K562 (cell line): ENCODE results near the gene NME2. TPM values are rescaled to one million over a fixed set of nuclear protein-coding genes. Genes with fewer than 3 reads are reported as not detected.

Experiments
- ATAC-seq: fragments of 200-7000 bp; cut with Tn5 transposase; 3 replicates; pipeline ENCODE4 v1.9.1; 2020; ENCODE audit warnings: moderate library complexity
- BruUV-seq: library from RNA; stranded (reverse); fragments of 400-500 nt; replicated peaks from 2 replicates; lab custom pipeline; 2021; lab: Mats Ljungman, UMichigan
- CTCF ChIA-PET: fragments of 300-600 bp; formaldehyde crosslinking; extraction: SDS; loops from one replicate; lab custom pipeline; 2021; ENCODE audit warnings: low intra/inter-chr PET ratio; lab: Yijun Ruan, JAX
- POLR2A ChIA-PET: fragments of 300-600, 350-650 bp; sonication (Branson Sonifier 250); formaldehyde crosslinking; extraction: SDS; loops from one replicate; lab custom pipeline; 2021; ENCODE audit warnings: antibody characterized with exemption, inconsistent platforms; lab: Yijun Ruan, JAX
- DNase-seq, 4 experiments: peaks; one replicate each; pipeline versions ENCODE4 v3.0.0 to v3.0.0-alpha.2; 2011 to 2018; ENCODE audit warnings: low spot score in 3 of 4, mixed read lengths in 3 of 4; ENCODE audit errors: extremely low read depth in 1 of 4
- FAIRE-seq: peaks from 2 replicates; lab custom pipeline; 2011; peaks lifted over from hg19 to GRCh38; lab: Jason Lieb, UNC
- H2AFZ ChIP-seq: 2 replicates; pipeline ENCODE4 v1.6.0; 2011; ENCODE audit warnings: low read depth, low read length, control low read depth, inconsistent platforms
- H3K27ac ChIP-seq: fragments of 200-600 bp; 3 replicates; pipeline ENCODE4 v1.8.0; 2011; ENCODE audit warnings: low read depth, mild to moderate bottlenecking, control low read depth, inconsistent platforms, low read length, moderate library complexity, mixed read lengths; ENCODE audit errors: extremely low read depth
- H3K27me3 ChIP-seq, 2 experiments: fragments of 300-600 bp in 1 of 2; 2 replicates in 1 of 2; 3 replicates in 1 of 2; pipeline versions ENCODE4 v1.6.0 to v1.8.0; 2011; ENCODE audit warnings: inconsistent platforms in 2 of 2, low read length in 2 of 2, mild to moderate bottlenecking in 1 of 2, mixed read lengths in 1 of 2, moderate library complexity in 1 of 2; ENCODE audit not compliant: control insufficient read depth in 2 of 2, insufficient read depth in 2 of 2
- H3K36me3 ChIP-seq: fragments of 300-600 bp; 3 replicates; pipeline ENCODE4 v1.8.0; 2011; ENCODE audit warnings: mild to moderate bottlenecking, low read length, inconsistent platforms; ENCODE audit not compliant: control insufficient read depth, insufficient read depth
- H3K4me1 ChIP-seq, 2 experiments: fragments of 200-600 bp in 1 of 2; replicated peaks in 1 of 2; 2 replicates in 1 of 2; 3 replicates in 1 of 2; pipeline versions ENCODE4 v1.5.1 to v1.8.0; 2011; ENCODE audit warnings: inconsistent platforms in 2 of 2, low read length in 2 of 2, mild to moderate bottlenecking in 1 of 2, mixed read lengths in 1 of 2, moderate library complexity in 1 of 2; ENCODE audit not compliant: control insufficient read depth in 2 of 2, insufficient read depth in 2 of 2
- H3K4me2 ChIP-seq: 2 replicates; pipeline ENCODE4 v1.6.1; 2011; ENCODE audit warnings: low read length, control low read depth, inconsistent platforms, mixed read lengths; ENCODE audit not compliant: insufficient read depth
- H3K4me3 ChIP-seq: fragments of 200-600 bp; sonication (generic), shearing (Covaris generic); 2 replicates; pipeline ENCODE4 v1.5.1; 2016; ENCODE audit warnings: control low read depth, inconsistent platforms
- H3K79me2 ChIP-seq: fragments of 200-600 bp; 3 replicates; pipeline ENCODE4 v1.8.0; 2011; ENCODE audit warnings: low read length, inconsistent platforms; ENCODE audit not compliant: control insufficient read depth, insufficient read depth
- H3K9ac ChIP-seq, 2 experiments: 2 replicates each; pipeline versions ENCODE4 v1.6.0 to v1.6.1; 2011; ENCODE audit warnings: low read depth in 2 of 2, low read length in 2 of 2, control low read depth in 1 of 2, inconsistent platforms in 1 of 2, mild to moderate bottlenecking in 1 of 2, mixed read lengths in 1 of 2; ENCODE audit not compliant: insufficient read depth in 1 of 2
- H3K9me1 ChIP-seq: one replicate; pipeline ENCODE4 v1.6.0; 2011; ENCODE audit warnings: inconsistent platforms, mild to moderate bottlenecking, low read length, moderate library complexity; ENCODE audit not compliant: control insufficient read depth, insufficient read depth
- H3K9me3 ChIP-seq: replicated peaks from 2 replicates; pipeline ENCODE4 v1.5.1; 2011; ENCODE audit warnings: low read depth, low read length, inconsistent platforms; ENCODE audit not compliant: control insufficient read depth, insufficient read depth
- H4K20me1 ChIP-seq: replicated peaks from 2 replicates; pipeline ENCODE4 v1.6.1; 2011; ENCODE audit warnings: low read length, inconsistent platforms, mixed read lengths; ENCODE audit not compliant: control insufficient read depth, insufficient read depth
- C11orf30 ChIP-seq: fragments of 450-650 bp; IDR thresholded peaks from 2 replicates; pipeline ENCODE4 v1.6.1; 2016; ENCODE audit warnings: low read depth, mild to moderate bottlenecking
- CREM ChIP-seq: IDR thresholded peaks from 2 replicates; pipeline ENCODE4 v1.6.1; 2014; ENCODE audit warnings: antibody characterized with exemption, low read depth
- ETV5 ChIP-seq: sonication (generic); formaldehyde crosslinking; IDR thresholded peaks from 2 replicates; pipeline ENCODE4 v1.4.0; 2020; ENCODE audit warnings: low read depth, mild to moderate bottlenecking, missing genetic modification reagents
- HNRNPH1 ChIP-seq: fragments of 200-400 bp; formaldehyde crosslinking; optimal IDR thresholded peaks from 2 replicates; pipeline ENCODE3; 2017; ENCODE audit warnings: low read depth, mild to moderate bottlenecking, low read length, moderate library complexity
- MCM7 ChIP-seq, 2 experiments: fragments of 450-650 bp; IDR thresholded peaks; 2 replicates each; pipeline ENCODE4 v1.6.1; 2016 to 2018
- MEF2D ChIP-seq: conservative IDR thresholded peaks from 2 replicates; pipeline ENCODE4 v1.6.1; 2016; ENCODE audit warnings: low read depth, missing genetic modification characterization, missing compliant biosample characterization
- MIER1 ChIP-seq: fragments of 450-650 bp; IDR thresholded peaks from 2 replicates; pipeline ENCODE4 v1.6.1; 2016; ENCODE audit warnings: antibody characterized with exemption, mild to moderate bottlenecking, low read depth
- SMARCA4 ChIP-seq: fragments of 450-650 bp; IDR thresholded peaks from 2 replicates; pipeline ENCODE4 v1.6.1; 2016
- TEAD2 ChIP-seq: fragments of 450-650 bp; IDR thresholded peaks from 2 replicates; pipeline ENCODE4 v1.6.1; 2016; ENCODE audit warnings: missing genetic modification characterization, control low read depth, missing compliant biosample characterization
- YY1 ChIP-seq, 3 experiments: IDR thresholded peaks; 2 replicates each; pipeline ENCODE4 v1.6.1; 2011; ENCODE audit warnings: low read length in 2 of 3, mild to moderate bottlenecking in 2 of 3, moderate library complexity in 2 of 3, borderline replicate concordance in 1 of 3, control low read depth in 1 of 3, low read depth in 1 of 3; ENCODE audit not compliant: insufficient read depth in 3 of 3, insufficient replicate concordance in 2 of 3, control insufficient read depth in 1 of 3, insufficient read length in 1 of 3; ENCODE audit errors: extremely low read depth in 1 of 3
- ZNF133 ChIP-seq: fragments of 250-450 bp; sonication (Bioruptor Pico); IDR thresholded peaks from 2 replicates; pipeline ENCODE4 v1.4.0; 2020; ENCODE audit warnings: mild to moderate bottlenecking
- ZNF316 ChIP-seq: fragments of 450-650 bp; IDR thresholded peaks from 2 replicates; pipeline ENCODE4 v1.6.1; 2016
- ZNF324 ChIP-seq: fragments of 250-450 bp; sonication (Bioruptor Pico); IDR thresholded peaks from 2 replicates; pipeline ENCODE4 v1.4.0; 2020; ENCODE audit warnings: mild to moderate bottlenecking
- ZNF592 ChIP-seq: fragments of 450-650 bp; IDR thresholded peaks from 2 replicates; pipeline ENCODE4 v1.6.1; 2017; ENCODE audit warnings: antibody characterized with exemption, mild to moderate bottlenecking
- ZNF780A ChIP-seq: fragments of 250-450 bp; sonication (Bioruptor Pico); IDR thresholded peaks from 2 replicates; pipeline ENCODE4 v1.5.0; 2021; ENCODE audit warnings: mild to moderate bottlenecking
- WGBS: fragments of 100-300 bp; shearing (Covaris generic); methylation state at CpG from one replicate; pipeline ENCODE4 v1.1.6; 2016; ENCODE audit warnings: low coverage, mixed read lengths; ENCODE audit not compliant: insufficient coverage; ENCODE audit errors: missing lambda C conversion rate; 5-methylcytosine and 5-hydroxymethylcytosine counted together
- in situ Hi-C: fragments of 300-500 bp; cut with MboI; formaldehyde crosslinking; loops from 4 replicates; pipeline ENCODE4 v1.15.0; 2018; ENCODE audit warnings: inconsistent platforms, mixed read lengths
- intact Hi-C: fragments of 100-400 bp; cut with micrococcal nuclease; formaldehyde crosslinking; loops from 2 replicates; pipeline ENCODE4 v1.14.2; 2022
- polyA plus RNA-seq, 8 experiments: library from polyadenylated mRNA; depleted of rRNA in 4 of 8; stranded (reverse) in 5 of 8; unstranded in 3 of 8; fragments of >200 nt; fragmentation: Nextera tagmentation in 2 of 8; fragmentation: Illumina TruSeq in 1 of 8; extraction: Ambion mirVana in 2 of 8; extraction: Trizol in 1 of 8; gene quantifications; 2 replicates each; pipeline versions ENCODE4 v1.2.1 to v1.2.3, GENCODE V29; 2011 to 2014; ENCODE audit warnings: inconsistent platforms in 1 of 8, missing spikeins in 1 of 8
- total RNA-seq, 7 experiments: library from RNA; depleted of rRNA in 6 of 7; stranded (reverse); fragments of >200 nt in 6 of 7; fragmentation: Illumina TruSeq in 2 of 7; extraction: Trizol in 2 of 7; gene quantifications; 2 replicates each; pipeline versions ENCODE4 v1.2.1 to v1.2.3, GENCODE V29; 2011 to 2021; ENCODE audit warnings: low replicate concordance in 1 of 7

The NME2 gene
- total and polyA plus RNA-seq, 9 of the 15 experiments (the other 6 are each of a cell fraction or from before 2014, with no cell fraction given): 684 to 1,202 (median 924) TPM

GRCh38 chr17:51191895-51192294 lies 25.7 kb downstream of the NME2 start:
- intact Hi-C loops (no loop called here), in situ Hi-C loops (no loop called here)
- Histone ChIP-seq H4K20me1 (no peaks in the 10 kb centered on the region), H2AFZ (no peak overlapping the region), H3K27ac (no peak overlapping the region)
- no peak for ATAC-seq
- TF ChIP-seq ETV5: no peak
- peak; percentile 58 for TF ChIP-seq ZNF316
- no peak for TF ChIP-seq SMARCA4
- peak; percentile 37; the same call in 1 of the 2 replicates for TF ChIP-seq C11orf30
- no peak for TF ChIP-seq MCM7 (IDR thresholded peaks at IDR 0.05)
- TF ChIP-seq ZNF780A (CRISPR knock-in tag): no peak
- TF ChIP-seq, all 486 proteins: peak for 2
- Histone ChIP-seq H3K4me2 (no peak overlapping the region), H3K79me2 (no peaks in the 10 kb centered on the region), H3K9me3 (no peaks in the 10 kb centered on the region), H3K9ac (no peak overlapping the region), H3K36me3 (peaks cover 68% of the 10 kb centered on the region), H3K4me3 (no peak overlapping the region), H3K4me1 (no peaks in the 10 kb centered on the region), H3K27me3 (no peaks in the 10 kb centered on the region), H3K9me1 (peaks cover 4% of the 10 kb centered on the region)
- FAIRE-seq: no peak
- no TSS peak for BruUV-seq
- ChIA-PET CTCF (no interaction called here), POLR2A (no interaction called here)
- WGBS: 58% methylated on average over 2 of the region's 2 CpGs
- DNase-seq: no peak

GRCh38 chr17:51197754-51198153 lies 31.5 kb downstream of the NME2 start:
- intact Hi-C loops: no loop called here
- no peak overlapping the region for H3K4me3 ChIP-seq
- no peak overlapping the region for H3K9ac ChIP-seq
- POLR2A ChIA-PET: no interaction called here
- CTCF ChIA-PET: no interaction called here
- 92% methylated on average over 4 of the region's 4 CpGs for WGBS
- H3K79me2 ChIP-seq: no peaks in the 10 kb centered on the region
- ATAC-seq (no peak), FAIRE-seq (no peak), DNase-seq (no peak)
- BruUV-seq: no TSS peak
- no peak overlapping the region for H3K4me2 ChIP-seq
- H3K27me3 ChIP-seq: no peaks in the 10 kb centered on the region
- peaks cover 80% of the 10 kb centered on the region for H3K36me3 ChIP-seq
- H3K9me3 ChIP-seq: no peaks in the 10 kb centered on the region
- no peak overlapping the region for H3K27ac ChIP-seq
- no peaks in the 10 kb centered on the region for H3K4me1 ChIP-seq
- no peaks in the 10 kb centered on the region for H4K20me1 ChIP-seq
- H2AFZ ChIP-seq: no peak overlapping the region
- in situ Hi-C loops: no loop called here
- H3K9me1 ChIP-seq: peaks cover 4% of the 10 kb centered on the region
- no peak for TF ChIP-seq HNRNPH1
- no peak for TF ChIP-seq ZNF133
- TF ChIP-seq ZNF324 (CRISPR knock-in tag): no peak
- no peak for TF ChIP-seq MIER1
- TF ChIP-seq YY1 (IDR thresholded peaks at IDR 0.05; ENCODE audit: borderline replicate concordance in 1 of 3, control insufficient read depth in 1 of 3, extremely low read depth in 1 of 3, insufficient read depth in 3 of 3, insufficient read length in 1 of 3, insufficient replicate concordance in 2 of 3, low read depth in 1 of 3, low read length in 2 of 3): no peak
- no peak for TF ChIP-seq TEAD2 (tag)
- no peak for TF ChIP-seq ZNF592
- TF ChIP-seq MEF2D: no peak
- no peak for TF ChIP-seq CREM
